ENCODE data around the gene INSC. TPM values are rescaled to one million over a fixed set of nuclear protein-coding genes. Genes with fewer than 3 reads are reported as not detected.

The INSC gene
- total and polyA plus RNA-seq, 2 of the 8 experiments (the other 6 are each of a cell fraction or from before 2014, with no cell fraction given), result 0.58 to 0.59 TPM

DNA sequence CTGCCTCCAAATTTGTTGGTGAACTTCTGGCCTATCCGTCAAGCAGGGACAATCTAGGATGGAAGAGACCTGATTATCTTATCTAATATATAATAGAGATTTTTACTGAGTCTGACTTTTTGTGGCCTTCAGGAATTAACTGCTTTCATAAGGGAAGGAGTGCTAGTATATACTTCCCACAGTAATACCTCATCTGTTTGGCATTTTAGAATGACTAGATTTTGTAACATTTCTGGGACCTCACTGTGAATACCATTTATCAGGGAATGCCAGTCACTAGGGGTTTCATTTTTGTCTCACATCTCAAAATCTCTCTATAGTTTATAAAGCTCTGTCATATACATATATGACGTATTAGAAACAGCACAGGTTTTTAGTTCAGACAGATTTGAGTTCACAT lies 114.3 kb downstream of the INSC start:
- Histone ChIP-seq H3K27me3 (replicated peaks in 1 of 4; ENCODE audit: control insufficient read depth in 3 of 4, extremely low read depth in 1 of 4, insufficient read depth in 3 of 4, low read length in 3 of 4) (peaks cover 0 to 1% (median 0%) of the 10 kb centered on the region in 4 experiments; a peak in 1 of 7 replicates), H3K23ac (ENCODE audit: insufficient read length) (no peak overlapping the region), H3K14ac (ENCODE audit: insufficient read length) (no peak overlapping the region), H3K56ac (replicated peaks; ENCODE audit: insufficient read length, low read depth, low read length) (no peak overlapping the region), H3K79me2 (ENCODE audit: control insufficient read depth in 1 of 2, insufficient read depth in 2 of 2, low read length in 2 of 2) (no peaks in the 10 kb centered on the region), H2BK20ac (ENCODE audit: low read length) (no peak overlapping the region), H2AFZ (ENCODE audit: low read length) (no peak overlapping the region), H3K79me1 (ENCODE audit: low read depth, low read length) (no peaks in the 10 kb centered on the region; the same call in 1 of the 2 replicates), H3K18ac (ENCODE audit: extremely low read depth, low read length) (no peak overlapping the region), H3K36me3 (ENCODE audit: control insufficient read depth in 2 of 4, insufficient read depth in 4 of 4, low read length in 3 of 4) (no peaks in the 10 kb centered on the region), H3K27ac (ENCODE audit: low read depth, low read length) (no peak overlapping the region), H4K8ac (ENCODE audit: extremely low read depth, insufficient read depth, low read length) (no peak overlapping the region), H4K5ac (ENCODE audit: insufficient read length, low read depth, low read length) (no peak overlapping the region), H3K9me3 (ENCODE audit: insufficient read depth in 2 of 2, low read depth in 1 of 2, low read length in 1 of 2) (no peaks in the 10 kb centered on the region), H2BK120ac (replicated peaks; ENCODE audit: low read depth, low read length) (no peak overlapping the region), H2BK5ac (ENCODE audit: low read depth, low read length) (no peak overlapping the region), H3K9ac (replicated peaks in 1 of 4; ENCODE audit: extremely low read depth in 1 of 4, low read depth in 3 of 4, low read length in 3 of 4) (no peak overlapping the region), H3K23me2 (ENCODE audit: low read depth, low read length) (no peaks in the 10 kb centered on the region), H4K91ac (replicated peaks; ENCODE audit: insufficient read length, low read length) (no peak overlapping the region), H2BK15ac (ENCODE audit: low read length) (no peak overlapping the region), H2BK12ac (ENCODE audit: low read depth, low read length) (no peak overlapping the region), H4K20me1 (replicated peaks in 1 of 2; ENCODE audit: control insufficient read depth in 1 of 2, insufficient read depth in 2 of 2, low read length in 2 of 2) (no peaks in the 10 kb centered on the region), H3K4ac (replicated peaks; ENCODE audit: insufficient read length, low read depth, low read length) (no peak overlapping the region), H3K4me2 (ENCODE audit: insufficient read depth in 1 of 2, low read depth in 2 of 2, low read length in 2 of 2) (no peak overlapping the region), H2AK5ac (ENCODE audit: low read depth, low read length) (no peak overlapping the region), H3K4me3 (ENCODE audit: extremely low read depth in 1 of 4, insufficient read depth in 2 of 4, low read depth in 3 of 4, low read length in 4 of 4) (no peak overlapping the region), H3K4me1 (replicated peaks in 1 of 4; ENCODE audit: control insufficient read depth in 3 of 4, insufficient read depth in 4 of 4, low read length in 3 of 4) (no peaks in the 10 kb centered on the region)
- FAIRE-seq (no peak), DNase-seq (ENCODE audit: low read depth in 1 of 2, low spot score in 2 of 2) (no peak)
- ChIA-PET CTCF (ENCODE audit: partially characterized antibody) (interaction anchor here (0.7 to 1.3 kb wide), 5 partner anchors 9 to 29 kb away, joined by 3 read pairs; no protein-coding TSS in a partner anchor), POLR2A (ENCODE audit: partially characterized antibody) (no interaction called here)
- WGBS, 2 experiments (ENCODE audit: extremely low coverage in 1 of 2, insufficient coverage in 1 of 2, insufficient read length in 1 of 2, insufficient replicate concordance in 2 of 2, low coverage in 1 of 2, low lambda C conversion rate in 2 of 2, missing lambda C conversion rate in 1 of 2), result 65% methylated on average over 2 of the region's 2 CpGs; no CpG with 5 or more reads in 1 of the 2 experiments
- TF ChIP-seq EGR1 (IDR thresholded peaks at IDR 0.05; ENCODE audit: borderline replicate concordance, low read depth, low read length), result no peak
- no peak for TF ChIP-seq CBX8 (IDR thresholded peaks at IDR 0.05; ENCODE audit: borderline replicate concordance, low read depth, low read length)
- TF ChIP-seq SP1 (IDR thresholded peaks at IDR 0.05; ENCODE audit: low read depth, low read length), result no peak
- TF ChIP-seq JUND (IDR thresholded peaks at IDR 0.05; ENCODE audit: low read length), result no peak
- TF ChIP-seq CHD2 (IDR thresholded peaks at IDR 0.05; ENCODE audit: low read length), result no peak
- no peak for TF ChIP-seq SP4 (IDR thresholded peaks at IDR 0.05; ENCODE audit: low read length)
- TF ChIP-seq, protein P1, sequence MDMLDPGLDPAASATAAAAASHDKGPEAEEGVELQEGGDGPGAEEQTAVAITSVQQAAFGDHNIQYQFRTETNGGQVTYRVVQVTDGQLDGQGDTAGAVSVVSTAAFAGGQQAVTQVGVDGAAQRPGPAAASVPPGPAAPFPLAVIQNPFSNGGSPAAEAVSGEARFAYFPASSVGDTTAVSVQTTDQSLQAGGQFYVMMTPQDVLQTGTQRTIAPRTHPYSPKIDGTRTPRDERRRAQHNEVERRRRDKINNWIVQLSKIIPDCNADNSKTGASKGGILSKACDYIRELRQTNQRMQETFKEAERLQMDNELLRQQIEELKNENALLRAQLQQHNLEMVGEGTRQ (IDR thresholded peaks at IDR 0.05; ENCODE audit: low read length), result no peak
- no peak for TF ChIP-seq SIN3A (conservative IDR thresholded peaks at IDR 0.05 in 1 of 2, IDR thresholded peaks at IDR 0.05 in 1 of 2; ENCODE audit: low read depth in 1 of 2, low read length in 2 of 2)
